ENCODE data around the gene MUC2. TPM values are rescaled to one million over a fixed set of nuclear protein-coding genes. Genes with fewer than 3 reads are reported as not detected.

MUC2 gene
- total and polyA plus RNA-seq, 2 of the 13 experiments (the other 11 are each of a cell fraction or from before 2014, with no cell fraction given): not detected

DNA sequence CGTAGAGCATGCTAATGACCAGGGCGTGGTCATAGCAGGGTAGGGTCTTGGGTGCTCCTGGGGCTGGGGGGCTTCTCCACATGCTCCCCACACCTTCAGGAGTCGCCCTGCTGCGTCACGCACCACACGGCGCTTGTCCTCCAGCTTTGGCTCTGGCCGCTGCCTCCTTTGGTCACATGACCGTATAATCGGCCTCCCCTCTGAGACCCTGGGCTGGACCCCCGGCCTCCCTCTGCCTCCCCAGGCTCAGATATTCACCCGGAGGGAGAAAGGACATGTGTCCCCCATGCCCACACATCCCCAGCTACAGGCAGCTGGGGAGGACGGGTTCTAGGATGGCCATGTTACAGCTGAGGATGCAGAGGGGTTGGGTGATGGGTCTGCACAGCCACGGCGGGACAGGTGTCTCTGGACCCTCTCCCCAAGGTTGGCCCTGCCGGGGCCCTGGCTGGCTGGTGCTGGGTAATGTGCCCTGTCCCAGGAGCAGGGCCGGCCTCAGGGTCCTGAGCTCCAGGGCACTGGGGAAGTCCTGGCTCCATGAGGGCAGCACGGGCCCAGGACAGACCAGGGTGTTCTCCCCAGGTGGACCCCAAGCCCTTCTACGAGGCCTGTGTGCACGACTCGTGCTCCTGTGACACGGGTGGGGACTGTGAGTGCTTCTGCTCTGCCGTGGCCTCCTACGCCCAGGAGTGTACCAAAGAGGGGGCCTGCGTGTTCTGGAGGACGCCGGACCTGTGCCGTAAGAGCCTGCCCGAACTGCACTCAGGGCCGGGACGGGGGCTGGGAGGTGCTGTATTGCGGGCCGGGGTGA, 14.5 kb downstream of the MUC2 start (continued):
- TF ChIP-seq SRSF1 (optimal IDR thresholded peaks at IDR 0.05; ENCODE audit: low read depth, low read length) (no peak), JDP2 (CRISPR knock-in tag; IDR thresholded peaks at IDR 0.05; ENCODE audit: borderline replicate concordance) (no peak), HDAC6 (IDR thresholded peaks at IDR 0.05; ENCODE audit: low read depth, low read length) (no peak), MXI1 (IDR thresholded peaks at IDR 0.05; ENCODE audit: borderline replicate concordance, low read depth, low read length) (no peak), SMAD1 (CRISPR knock-in tag; IDR thresholded peaks at IDR 0.05; ENCODE audit: borderline replicate concordance, low read depth) (no peak), ZFX (CRISPR knock-in tag; IDR thresholded peaks at IDR 0.05; ENCODE audit: low read depth) (no peak), NFE2 (CRISPR knock-in tag; IDR thresholded peaks at IDR 0.05) (no peak), KDM3A (CRISPR knock-in tag; IDR thresholded peaks at IDR 0.05; ENCODE audit: low read depth) (no peak), TAF1 (CRISPR knock-in tag; IDR thresholded peaks at IDR 0.05) (no peak)
- TF ChIP-seq, protein P1, sequence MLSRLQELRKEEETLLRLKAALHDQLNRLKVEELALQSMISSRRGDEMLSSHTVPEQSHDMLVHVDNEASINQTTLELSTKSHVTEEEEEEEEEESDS (CRISPR knock-in tag; IDR thresholded peaks at IDR 0.05; ENCODE audit: borderline replicate concordance): no peak
- TF ChIP-seq, protein P2, sequence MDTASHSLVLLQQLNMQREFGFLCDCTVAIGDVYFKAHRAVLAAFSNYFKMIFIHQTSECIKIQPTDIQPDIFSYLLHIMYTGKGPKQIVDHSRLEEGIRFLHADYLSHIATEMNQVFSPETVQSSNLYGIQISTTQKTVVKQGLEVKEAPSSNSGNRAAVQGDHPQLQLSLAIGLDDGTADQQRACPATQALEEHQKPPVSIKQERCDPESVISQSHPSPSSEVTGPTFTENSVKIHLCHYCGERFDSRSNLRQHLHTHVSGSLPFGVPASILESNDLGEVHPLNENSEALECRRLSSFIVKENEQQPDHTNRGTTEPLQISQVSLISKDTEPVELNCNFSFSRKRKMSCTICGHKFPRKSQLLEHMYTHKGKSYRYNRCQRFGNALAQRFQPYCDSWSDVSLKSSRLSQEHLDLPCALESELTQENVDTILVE (CRISPR knock-in tag; IDR thresholded peaks at IDR 0.05): no peak

Data from HepG2 (cell line).